DOHH2 (cell line): Measurements from ENCODE around the gene DDX21.

Source experiments
- CTCF ChIP-seq: fragments of 200-600 bp; sonication (generic); IDR thresholded peaks from one replicate; pipeline ENCODE4 v1.5.1; 2014; ENCODE audit warnings: antibody characterized with exemption, mild to moderate bottlenecking, low read depth, low read length; ENCODE audit not compliant: poor library complexity, severe bottlenecking
- EZH2phosphoT487 ChIP-seq: fragments of 200-600 bp; sonication (generic); IDR thresholded peaks from 2 replicates; pipeline ENCODE4 v1.6.1; 2017; ENCODE audit warnings: borderline replicate concordance, mild to moderate bottlenecking, antibody characterized with exemption, low read length, moderate library complexity, mixed read lengths

DNA sequence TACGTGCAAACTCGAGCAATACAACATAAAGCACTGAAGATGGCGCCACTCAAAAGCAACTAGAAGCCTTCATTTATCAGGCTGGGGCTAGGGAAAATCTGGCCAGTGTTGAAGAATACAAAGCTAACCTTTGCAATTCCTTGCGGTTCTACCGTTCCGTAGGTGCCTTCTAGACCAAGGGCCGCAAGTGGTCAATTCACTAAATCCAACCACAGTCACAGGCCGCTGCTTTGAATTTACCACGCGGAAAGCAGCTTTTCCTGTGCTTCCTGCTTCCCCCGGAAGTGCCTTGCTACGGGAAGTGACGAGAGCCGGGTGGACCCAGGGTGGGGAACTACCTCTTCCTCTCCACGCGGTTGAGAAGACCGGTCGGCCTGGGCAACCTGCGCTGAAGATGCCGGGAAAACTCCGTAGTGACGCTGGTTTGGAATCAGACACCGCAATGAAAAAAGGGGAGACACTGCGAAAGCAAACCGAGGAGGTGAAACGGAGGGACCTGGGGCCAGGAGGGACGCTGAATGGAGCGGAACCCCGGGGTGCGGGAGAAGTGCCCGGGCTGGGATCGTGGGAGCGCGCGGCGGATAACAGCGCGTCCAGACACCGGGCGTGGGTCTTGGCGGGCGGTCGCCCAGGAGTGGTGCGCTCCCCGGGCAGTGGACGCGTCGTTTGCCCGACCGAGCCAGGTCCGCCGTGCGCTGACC, at the start of gene DDX21:
- TF ChIP-seq CTCF (peak; percentile 88), EZH2phosphoT487 (no peak)
